Osteoblast (primary cell): ENCODE results near the gene MRNIP. TPM values are rescaled to one million over a fixed set of nuclear protein-coding genes. Genes with fewer than 3 reads are reported as not detected.

ENCODE experiments used
- DNase-seq: peaks from one replicate; pipeline ENCODE4 v3.0.0; 2011; ENCODE audit warnings: low spot score, mixed read lengths; ENCODE audit not compliant: insufficient read length; ENCODE audit errors: missing footprints
- H2AFZ ChIP-seq: 2 replicates; pipeline ENCODE4 v1.6.0; 2011; ENCODE audit warnings: mild to moderate bottlenecking, low read length
- H3K27ac ChIP-seq: 2 replicates; pipeline ENCODE4 v1.5.1; 2011; ENCODE audit warnings: mild to moderate bottlenecking, low read depth, low read length, moderate library complexity
- H3K27me3 ChIP-seq: 2 replicates; pipeline ENCODE4 v1.6.0; 2012; ENCODE audit warnings: mild to moderate bottlenecking, control low read depth, inconsistent platforms, low read length, moderate library complexity; ENCODE audit not compliant: insufficient read depth
- H3K36me3 ChIP-seq: 2 replicates; pipeline ENCODE4 v1.5.1; 2011; ENCODE audit warnings: mild to moderate bottlenecking, low read length, control low read depth, moderate library complexity; ENCODE audit not compliant: insufficient read depth
- H3K4me1 ChIP-seq: 2 replicates; pipeline ENCODE4 v1.5.1; 2011; ENCODE audit warnings: mild to moderate bottlenecking, low read length, control low read depth, moderate library complexity; ENCODE audit not compliant: insufficient read depth
- H3K4me2 ChIP-seq: 2 replicates; pipeline ENCODE4 v1.6.0; 2011; ENCODE audit warnings: mild to moderate bottlenecking, low read length; ENCODE audit not compliant: insufficient read depth
- H3K4me3 ChIP-seq: fragments of 200-600 bp; sonication (generic); 3 replicates; pipeline ENCODE4 v1.5.1; 2012; ENCODE audit warnings: mild to moderate bottlenecking, low read length, inconsistent platforms; ENCODE audit not compliant: insufficient read depth
- H3K79me2 ChIP-seq: 2 replicates; pipeline ENCODE4 v1.6.0; 2012; ENCODE audit warnings: mild to moderate bottlenecking, low read length, control low read depth, inconsistent platforms; ENCODE audit not compliant: insufficient read depth
- H3K9me3 ChIP-seq: 2 replicates; pipeline ENCODE4 v1.5.1; 2011; ENCODE audit warnings: low read depth, low read length, control low read depth
- H4K20me1 ChIP-seq: 2 replicates; pipeline ENCODE4 v1.6.0; 2012; ENCODE audit warnings: mild to moderate bottlenecking, low read length, control low read depth; ENCODE audit not compliant: insufficient read depth
- total RNA-seq: library from RNA; depleted of rRNA; stranded (reverse); fragments of >200 nt; gene quantifications from 2 replicates; pipeline ENCODE4 v1.2.3, GENCODE V29; 2012
- TF ChIP-seq, protein P1 (sequence below): IDR thresholded peaks from 2 replicates; pipeline ENCODE4 v1.5.1; 2011; ENCODE audit warnings: mild to moderate bottlenecking, low read depth, low read length, moderate library complexity; ENCODE audit errors: extremely low read depth

MRNIP gene
- total RNA-seq, 1 donor: 10.1 TPM

DNA sequence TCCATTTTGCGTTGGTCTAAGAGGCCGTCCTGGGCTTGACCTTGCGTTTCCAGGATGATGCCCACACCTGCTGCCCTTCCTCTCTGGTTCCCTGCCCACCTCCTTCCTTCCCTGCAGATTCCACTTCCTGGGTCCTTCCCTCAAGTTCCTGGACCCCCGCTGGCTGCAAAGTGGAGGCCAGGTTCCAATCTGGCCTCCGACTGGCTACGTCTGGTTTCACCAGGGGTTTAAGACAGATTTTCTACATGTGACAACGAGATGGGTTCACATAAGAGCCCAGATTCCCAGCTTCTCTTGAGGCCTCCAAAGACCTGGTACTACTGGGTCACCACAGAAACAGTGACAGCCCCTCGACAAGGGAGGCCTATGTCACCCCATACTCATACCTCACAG lies 54.1 kb downstream of the MRNIP start:
- H3K4me3 ChIP-seq: peak overlapping the region; percentile 80
- peaks cover 14% of the 10 kb centered on the region for H3K36me3 ChIP-seq
- H3K27ac ChIP-seq: peak overlapping the region; percentile 45

DNA sequence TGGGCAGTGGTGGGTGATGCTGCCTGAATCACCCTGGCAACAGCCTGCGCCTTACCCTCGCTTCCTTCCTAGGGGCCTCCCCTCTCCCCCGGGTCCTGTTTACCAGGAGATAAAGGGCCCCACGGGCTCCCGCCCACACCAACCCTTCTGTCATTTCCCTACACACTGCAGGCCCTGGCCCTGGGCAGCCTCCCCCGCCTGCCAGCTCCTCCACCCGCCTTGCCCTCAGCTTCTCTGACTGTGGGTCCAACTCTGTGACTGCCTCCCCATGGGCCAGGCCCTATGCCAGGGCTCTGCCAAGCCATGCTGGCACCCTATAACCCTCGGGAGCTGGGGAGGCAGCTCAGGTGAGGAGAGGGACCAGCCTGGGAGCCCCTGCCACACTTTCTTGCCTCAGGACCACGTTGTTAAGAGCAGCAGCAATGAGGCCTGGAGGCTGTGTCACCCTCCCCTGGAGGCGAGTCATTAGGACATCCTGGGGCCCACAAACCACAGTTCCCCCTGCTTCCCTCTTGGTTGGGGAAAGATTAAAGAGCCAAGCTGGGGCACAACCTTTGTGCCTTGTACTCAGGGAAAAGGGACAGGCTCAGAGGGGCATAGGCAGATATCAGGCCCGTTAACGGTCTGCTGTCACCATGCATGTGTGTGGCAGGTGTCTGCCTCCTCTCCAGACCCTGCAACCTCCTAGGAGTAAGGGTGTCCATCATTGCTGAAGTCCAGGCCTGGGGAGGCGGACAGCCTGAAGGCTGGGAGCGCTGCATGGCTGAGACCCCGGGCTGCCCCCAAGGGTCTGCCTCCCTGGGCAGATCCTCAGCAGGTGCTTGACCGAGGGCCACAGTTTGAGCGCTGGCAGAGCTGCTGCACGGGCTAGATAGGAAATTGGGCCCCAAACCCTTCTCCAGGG lies 54.7 kb downstream of the MRNIP start:
- Histone ChIP-seq H3K36me3 (peaks cover 20% of the 10 kb centered on the region), H3K27ac (no peak overlapping the region), H3K4me2 (peak overlapping the region; percentile 33), H3K4me1 (peaks cover 28% of the 10 kb centered on the region), H3K9me3 (no peaks in the 10 kb centered on the region), H3K4me3 (peak overlapping the region; percentile 22), H2AFZ (no peak overlapping the region), H3K79me2 (peaks cover 45% of the 10 kb centered on the region), H4K20me1 (peaks cover 37% of the 10 kb centered on the region), H3K27me3 (no peaks in the 10 kb centered on the region)
- peak; percentile 95 for DNase-seq
- TF ChIP-seq, protein P1, sequence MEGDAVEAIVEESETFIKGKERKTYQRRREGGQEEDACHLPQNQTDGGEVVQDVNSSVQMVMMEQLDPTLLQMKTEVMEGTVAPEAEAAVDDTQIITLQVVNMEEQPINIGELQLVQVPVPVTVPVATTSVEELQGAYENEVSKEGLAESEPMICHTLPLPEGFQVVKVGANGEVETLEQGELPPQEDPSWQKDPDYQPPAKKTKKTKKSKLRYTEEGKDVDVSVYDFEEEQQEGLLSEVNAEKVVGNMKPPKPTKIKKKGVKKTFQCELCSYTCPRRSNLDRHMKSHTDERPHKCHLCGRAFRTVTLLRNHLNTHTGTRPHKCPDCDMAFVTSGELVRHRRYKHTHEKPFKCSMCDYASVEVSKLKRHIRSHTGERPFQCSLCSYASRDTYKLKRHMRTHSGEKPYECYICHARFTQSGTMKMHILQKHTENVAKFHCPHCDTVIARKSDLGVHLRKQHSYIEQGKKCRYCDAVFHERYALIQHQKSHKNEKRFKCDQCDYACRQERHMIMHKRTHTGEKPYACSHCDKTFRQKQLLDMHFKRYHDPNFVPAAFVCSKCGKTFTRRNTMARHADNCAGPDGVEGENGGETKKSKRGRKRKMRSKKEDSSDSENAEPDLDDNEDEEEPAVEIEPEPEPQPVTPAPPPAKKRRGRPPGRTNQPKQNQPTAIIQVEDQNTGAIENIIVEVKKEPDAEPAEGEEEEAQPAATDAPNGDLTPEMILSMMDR: no peak

More for the DNA sequence above, 54.1 kb downstream of the MRNIP start:
- Histone ChIP-seq H3K4me2 (peak overlapping the region; percentile 86), H4K20me1 (peaks cover 37% of the 10 kb centered on the region), H2AFZ (no peak overlapping the region), H3K27me3 (no peaks in the 10 kb centered on the region), H3K9me3 (no peaks in the 10 kb centered on the region), H3K4me1 (peaks cover 28% of the 10 kb centered on the region), H3K79me2 (peaks cover 45% of the 10 kb centered on the region)
- DNase-seq: no peak
- TF ChIP-seq, protein P1: no peak

- peaks cover 28% of the 10 kb centered on the region for H3K4me1 ChIP-seq
- H3K79me2 ChIP-seq: peaks cover 45% of the 10 kb centered on the region
- H3K27ac ChIP-seq: no peak overlapping the region
- peaks cover 29% of the 10 kb centered on the region for H3K36me3 ChIP-seq
- TF ChIP-seq, protein P1: no peak
- H3K4me3 ChIP-seq: no peak overlapping the region
- H3K27me3 ChIP-seq: no peaks in the 10 kb centered on the region
- no peak overlapping the region for H2AFZ ChIP-seq
- H3K4me2 ChIP-seq: no peak overlapping the region
- peak; percentile 86 for DNase-seq
- H3K9me3 ChIP-seq: no peaks in the 10 kb centered on the region
- H4K20me1 ChIP-seq: peaks cover 37% of the 10 kb centered on the region
Measured at GRCh38 chr5:179802950-179803562, 55.6 kb downstream of the MRNIP start.
